Measurements from ENCODE around the gene SUPV3L1.
"Not testable (repeated sequence)": the region's sequence is repeated elsewhere in the genome, so short reads cannot be mapped to it uniquely, and the experiment has no call there.

SUPV3L1 gene

DNA sequence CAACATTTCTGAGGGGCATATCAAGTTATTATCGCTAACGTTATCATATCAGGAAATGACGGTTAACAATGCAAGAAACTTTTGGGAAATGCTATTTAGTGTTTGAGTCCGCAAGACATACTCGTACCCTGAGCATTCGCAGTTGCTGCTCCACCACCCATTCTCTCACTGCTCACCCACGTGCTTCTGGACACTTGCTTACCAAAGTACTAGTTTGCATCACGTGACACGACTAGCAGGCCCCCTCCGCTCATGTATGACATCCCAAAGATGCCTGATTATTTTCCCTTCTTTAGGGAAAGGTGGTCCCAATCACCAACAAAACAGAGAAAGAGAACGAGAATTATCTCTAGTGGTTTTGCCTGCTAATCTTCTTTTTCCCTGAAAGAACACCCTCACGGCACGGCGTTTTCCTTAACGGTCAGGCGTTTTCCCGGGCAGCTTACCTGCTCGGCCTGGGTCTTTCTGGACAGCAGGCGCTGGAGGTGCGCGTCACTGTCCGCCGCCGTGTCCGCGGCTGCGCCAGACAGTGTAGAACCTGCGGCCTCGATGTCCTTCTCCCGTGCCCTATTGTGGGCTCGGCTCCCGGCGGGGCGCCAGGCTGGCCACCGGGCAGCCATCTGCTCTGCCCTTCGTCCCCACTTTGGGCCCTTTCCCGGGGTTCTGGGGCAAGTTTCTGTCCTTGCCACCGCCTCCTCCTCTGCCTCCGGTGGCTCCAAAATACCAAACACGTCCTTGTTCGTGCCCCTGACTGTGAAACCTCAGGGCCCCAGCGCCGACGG lies at the start of gene SUPV3L1:
SUPV3L1 (plus strand) TSS at position 492 of the 782 bp plus-strand sequence; CDS start at position 550, 58 bp downstream.
- DNase-seq (ENCODE audit: extremely low read depth, low read depth): peak; percentile 96
- H3K4me3 ChIP-seq (replicated peaks; ENCODE audit: low read depth, low read length): peak within 1 kb of the TSS; percentile 99
- TF ChIP-seq, protein P1, sequence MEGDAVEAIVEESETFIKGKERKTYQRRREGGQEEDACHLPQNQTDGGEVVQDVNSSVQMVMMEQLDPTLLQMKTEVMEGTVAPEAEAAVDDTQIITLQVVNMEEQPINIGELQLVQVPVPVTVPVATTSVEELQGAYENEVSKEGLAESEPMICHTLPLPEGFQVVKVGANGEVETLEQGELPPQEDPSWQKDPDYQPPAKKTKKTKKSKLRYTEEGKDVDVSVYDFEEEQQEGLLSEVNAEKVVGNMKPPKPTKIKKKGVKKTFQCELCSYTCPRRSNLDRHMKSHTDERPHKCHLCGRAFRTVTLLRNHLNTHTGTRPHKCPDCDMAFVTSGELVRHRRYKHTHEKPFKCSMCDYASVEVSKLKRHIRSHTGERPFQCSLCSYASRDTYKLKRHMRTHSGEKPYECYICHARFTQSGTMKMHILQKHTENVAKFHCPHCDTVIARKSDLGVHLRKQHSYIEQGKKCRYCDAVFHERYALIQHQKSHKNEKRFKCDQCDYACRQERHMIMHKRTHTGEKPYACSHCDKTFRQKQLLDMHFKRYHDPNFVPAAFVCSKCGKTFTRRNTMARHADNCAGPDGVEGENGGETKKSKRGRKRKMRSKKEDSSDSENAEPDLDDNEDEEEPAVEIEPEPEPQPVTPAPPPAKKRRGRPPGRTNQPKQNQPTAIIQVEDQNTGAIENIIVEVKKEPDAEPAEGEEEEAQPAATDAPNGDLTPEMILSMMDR (IDR thresholded peaks at IDR 0.05; ENCODE audit: low read depth, low read length, missing control alignments): no peak

DNA sequence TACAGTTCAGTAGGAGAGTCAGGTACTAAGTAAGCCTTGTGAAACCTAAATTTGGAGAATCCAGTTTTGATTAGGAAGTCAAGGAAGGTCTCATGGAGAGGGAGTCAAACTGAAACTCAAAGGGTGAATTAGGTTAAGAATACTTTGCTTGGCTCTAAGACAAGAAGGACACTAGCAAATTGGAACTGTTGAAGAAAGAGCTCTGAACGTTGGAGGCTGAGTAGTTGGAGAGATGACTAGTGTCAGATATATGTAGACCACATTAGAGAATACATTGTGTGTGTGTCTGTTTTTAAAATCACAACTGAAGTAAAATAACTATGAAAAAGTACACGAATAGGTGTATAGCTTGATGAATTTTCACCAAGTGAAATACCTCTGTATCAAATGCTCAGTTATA lies 49.8 kb upstream of the SUPV3L1 start:
- TF ChIP-seq, protein P1 (IDR thresholded peaks at IDR 0.05; ENCODE audit: low read depth, low read length, missing control alignments): no peak
- DNase-seq (ENCODE audit: extremely low read depth, low read depth): no peak
- no peak overlapping the region for H3K4me3 ChIP-seq (replicated peaks; ENCODE audit: low read depth, low read length)

DNA sequence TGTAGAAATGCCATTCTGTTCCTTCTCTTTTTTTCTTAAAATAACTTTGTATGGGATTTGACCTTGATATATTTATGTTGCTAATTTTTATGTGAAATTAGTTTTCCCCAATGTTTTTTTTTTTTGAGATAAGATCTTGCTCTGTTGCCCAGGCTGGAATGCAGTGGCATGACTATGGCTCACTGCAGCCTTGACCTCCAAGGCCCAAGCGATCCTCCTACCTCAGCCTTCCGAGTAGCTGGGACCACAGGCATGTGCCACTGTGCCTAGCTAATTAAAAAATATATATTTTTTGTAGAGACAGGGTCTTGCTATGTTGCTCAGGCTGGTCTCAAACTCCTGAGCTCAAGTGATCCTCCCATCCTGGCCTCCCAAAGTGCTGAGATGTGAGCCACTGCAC lies 40.1 kb upstream of the SUPV3L1 start:
- no peak overlapping the region for H3K4me3 ChIP-seq (replicated peaks; ENCODE audit: low read depth, low read length)
- no peak for DNase-seq (ENCODE audit: extremely low read depth, low read depth)
- TF ChIP-seq, protein P1 (IDR thresholded peaks at IDR 0.05; ENCODE audit: low read depth, low read length, missing control alignments): no peak

DNA sequence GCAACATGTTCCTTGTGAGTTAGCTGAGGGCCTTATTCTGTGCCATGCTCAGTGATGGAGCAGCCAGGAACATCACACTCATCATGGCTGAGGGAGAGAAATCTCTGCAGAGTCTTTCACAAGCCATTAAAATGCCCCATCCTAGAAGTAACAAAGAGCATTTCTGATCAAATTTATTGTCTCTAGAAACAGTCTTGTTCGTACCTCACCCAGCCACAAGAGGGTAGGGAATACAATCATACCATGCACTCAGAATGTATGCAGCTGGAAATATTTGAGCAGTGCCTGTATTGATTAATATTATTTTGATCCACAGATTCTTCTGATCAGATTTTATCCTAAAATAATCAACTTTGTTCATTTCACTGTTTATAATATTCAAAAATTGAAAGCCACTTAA lies 38.7 kb upstream of the SUPV3L1 start:
- TF ChIP-seq, protein P1 (IDR thresholded peaks at IDR 0.05; ENCODE audit: low read depth, low read length, missing control alignments): no peak
- no peak overlapping the region for H3K4me3 ChIP-seq (replicated peaks; ENCODE audit: low read depth, low read length)
- no peak for DNase-seq (ENCODE audit: extremely low read depth, low read depth)

DNA sequence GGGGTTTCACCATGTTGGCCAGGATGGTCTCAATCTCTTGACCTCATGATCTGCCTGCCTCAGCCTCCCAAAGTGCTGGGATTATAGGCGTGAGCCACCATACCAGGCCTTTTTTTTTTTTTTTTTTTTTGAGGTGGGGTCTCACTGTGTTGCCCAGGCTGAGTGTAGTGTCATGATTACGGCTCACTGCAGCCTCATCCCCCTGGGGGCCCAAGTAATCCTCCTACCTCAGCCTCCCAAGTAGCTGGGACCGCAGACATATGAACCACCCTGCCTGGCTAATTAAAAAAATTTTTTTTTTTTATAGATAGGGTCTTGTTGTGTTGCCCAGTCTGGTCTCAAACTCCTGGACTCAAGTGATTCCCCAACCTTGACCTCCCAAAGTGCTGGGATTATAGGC lies 38.0 kb upstream of the SUPV3L1 start:
- not testable (repeated sequence) for H3K4me3 ChIP-seq (replicated peaks; ENCODE audit: low read depth, low read length); DNase-seq (ENCODE audit: extremely low read depth, low read depth)

DNA sequence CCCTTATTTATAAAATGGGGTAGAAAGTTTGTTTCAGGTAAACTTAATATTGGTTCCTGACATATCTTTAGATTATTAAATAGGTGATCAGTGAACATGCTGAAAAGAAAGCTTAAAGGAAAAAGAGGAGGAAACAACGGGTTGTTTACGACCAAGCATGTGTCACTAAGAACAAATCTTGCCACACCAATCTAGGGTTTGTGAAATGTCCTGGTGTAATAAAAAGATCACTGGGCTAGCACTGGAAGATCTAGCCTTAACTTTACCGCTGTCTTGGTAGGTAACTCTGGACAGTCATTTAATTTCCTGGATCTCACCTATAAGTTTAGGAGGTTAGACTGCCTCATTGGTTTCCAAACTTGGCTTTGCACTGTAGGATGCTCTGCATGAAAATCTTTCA lies 37.1 kb upstream of the SUPV3L1 start:
- H3K4me3 ChIP-seq (replicated peaks; ENCODE audit: low read depth, low read length): no peak overlapping the region
- TF ChIP-seq, protein P1 (IDR thresholded peaks at IDR 0.05; ENCODE audit: low read depth, low read length, missing control alignments): no peak
- DNase-seq (ENCODE audit: extremely low read depth, low read depth): no peak

DNA sequence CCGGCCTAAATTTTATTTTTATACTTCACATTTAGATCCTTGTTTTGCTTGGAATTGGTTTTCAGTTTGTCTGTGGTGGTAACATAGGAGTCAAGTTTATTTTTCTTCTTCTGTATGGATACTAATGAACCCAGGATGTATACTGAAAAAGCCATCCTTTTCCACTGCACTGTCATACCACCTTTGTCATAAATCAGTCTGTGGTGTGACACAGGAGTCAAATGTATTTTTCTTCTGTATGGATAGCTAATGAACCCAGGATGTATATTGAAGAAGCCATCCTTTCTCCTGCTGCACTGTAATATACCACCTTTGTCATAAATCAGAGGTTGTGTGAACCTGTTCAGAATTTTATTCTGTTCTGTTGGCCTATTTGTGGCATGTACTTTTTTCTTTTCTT lies 34.7 kb upstream of the SUPV3L1 start:
- TF ChIP-seq, protein P1 (IDR thresholded peaks at IDR 0.05; ENCODE audit: low read depth, low read length, missing control alignments): no peak
- DNase-seq (ENCODE audit: extremely low read depth, low read depth): no peak
- H3K4me3 ChIP-seq (replicated peaks; ENCODE audit: low read depth, low read length): no peak overlapping the region
